ENCODE data around the gene PDCL2. TPM values are rescaled to one million over a fixed set of nuclear protein-coding genes. Genes with fewer than 3 reads are reported as not detected.

Gene PDCL2
- total and polyA plus RNA-seq, 4 donors = not detected

DNA sequence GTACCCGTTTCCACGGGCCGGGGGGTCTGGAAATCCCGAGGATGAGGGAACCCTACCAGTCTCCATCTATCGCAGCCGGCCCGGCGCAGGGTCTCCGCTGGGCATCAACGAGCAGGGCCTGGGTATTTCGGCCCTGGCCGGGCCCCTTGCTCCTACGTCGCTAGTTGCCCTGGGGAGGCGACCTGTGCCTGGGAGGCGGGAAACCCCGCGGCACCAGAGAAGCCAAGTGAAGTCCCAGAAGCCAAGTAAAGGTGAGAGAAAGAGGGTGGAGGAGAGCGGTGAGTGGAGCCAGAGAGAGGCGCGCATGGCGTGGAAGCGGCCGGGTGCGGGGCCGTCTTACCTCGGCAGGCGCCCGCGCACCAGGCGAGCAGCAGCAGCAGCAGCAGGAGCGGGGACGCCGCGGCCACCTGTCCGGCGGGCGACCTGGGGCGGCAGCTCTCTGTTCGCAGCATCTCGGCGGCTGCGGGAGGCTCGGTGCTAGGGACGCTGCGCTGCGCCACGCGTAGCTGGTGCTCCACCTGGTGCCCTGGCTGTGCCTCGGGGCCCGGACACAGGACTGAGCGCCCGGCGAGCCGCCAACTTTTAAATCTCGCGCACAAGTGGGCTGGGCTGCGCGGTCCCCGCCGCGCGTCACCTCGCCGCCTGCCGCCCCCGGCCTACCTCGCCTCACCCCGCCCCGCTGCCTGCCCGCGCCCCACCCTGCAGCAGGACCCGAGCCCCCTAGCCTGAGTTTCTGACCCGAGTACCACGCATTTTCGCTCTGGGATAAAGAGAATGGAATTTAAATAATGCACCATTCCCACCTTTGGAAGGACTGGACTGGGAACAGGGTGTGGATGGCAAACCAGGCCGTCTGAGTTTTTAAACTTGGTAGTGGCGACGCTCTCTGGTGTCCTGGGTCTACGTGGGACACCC, 44.0 kb upstream of the PDCL2 start, which contains the start of gene NMU:
TSS of gene NMU (minus strand) at position 558 of the 915 bp plus-strand sequence. CDS start at position 452, 106 bp downstream.
- ATAC-seq (ENCODE audit: insufficient read depth, low FRiP score) = peak; percentile 86

DNA sequence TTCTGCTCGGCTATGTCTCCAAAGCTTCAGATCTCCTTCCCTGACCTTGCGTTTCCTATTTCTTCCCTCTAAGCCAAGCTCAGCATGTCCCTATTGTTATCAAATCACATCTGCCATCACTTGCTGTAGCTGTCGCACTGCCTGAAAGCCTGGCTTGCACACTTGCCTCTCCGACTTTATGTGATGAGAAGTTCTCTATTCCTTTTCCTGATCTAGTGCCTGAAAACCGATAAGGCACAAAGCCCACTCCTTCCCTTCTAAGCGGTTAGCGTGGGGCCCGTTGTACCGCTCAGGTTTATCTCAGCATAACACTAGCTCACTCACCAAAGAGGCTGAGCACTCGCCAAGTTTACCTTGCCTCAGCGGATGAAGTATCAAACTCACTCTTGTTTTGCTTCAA, 43.2 kb upstream of the PDCL2 start:
- Histone ChIP-seq H3K4me3 (no peak overlapping the region), H3K27me3 (ENCODE audit: control insufficient read depth in 3 of 3, insufficient read depth in 3 of 3, low read length in 2 of 3) (peaks cover 2 to 37% (median 37%) of the 10 kb centered on the region in 3 donors), H3K9ac (ENCODE audit: insufficient read depth in 1 of 2, low read length in 2 of 2) (no peak overlapping the region), H3K9me3 (ENCODE audit: control insufficient read depth in 4 of 4, insufficient read depth in 3 of 4, low read length in 3 of 4) (peaks cover 0 to 1% (median 0%) of the 10 kb centered on the region in 4 donors), H3K27ac (ENCODE audit: low read depth in 1 of 2, low read length in 1 of 2) (no peak overlapping the region), H3K4me1 (ENCODE audit: control insufficient read depth in 5 of 5, insufficient read depth in 5 of 5, low read length in 5 of 5) (peaks cover 0 to 15% (median 4%) of the 10 kb centered on the region in 5 donors), H3K36me3 (ENCODE audit: control insufficient read depth in 4 of 4, insufficient read depth in 4 of 4, low read length in 4 of 4) (no peaks in the 10 kb centered on the region)
- 4 to 5% methylated on average over 11 of the region's 11 CpGs for WGBS, 2 donors
- DNase-seq = no peak
- TF ChIP-seq, protein P1, sequence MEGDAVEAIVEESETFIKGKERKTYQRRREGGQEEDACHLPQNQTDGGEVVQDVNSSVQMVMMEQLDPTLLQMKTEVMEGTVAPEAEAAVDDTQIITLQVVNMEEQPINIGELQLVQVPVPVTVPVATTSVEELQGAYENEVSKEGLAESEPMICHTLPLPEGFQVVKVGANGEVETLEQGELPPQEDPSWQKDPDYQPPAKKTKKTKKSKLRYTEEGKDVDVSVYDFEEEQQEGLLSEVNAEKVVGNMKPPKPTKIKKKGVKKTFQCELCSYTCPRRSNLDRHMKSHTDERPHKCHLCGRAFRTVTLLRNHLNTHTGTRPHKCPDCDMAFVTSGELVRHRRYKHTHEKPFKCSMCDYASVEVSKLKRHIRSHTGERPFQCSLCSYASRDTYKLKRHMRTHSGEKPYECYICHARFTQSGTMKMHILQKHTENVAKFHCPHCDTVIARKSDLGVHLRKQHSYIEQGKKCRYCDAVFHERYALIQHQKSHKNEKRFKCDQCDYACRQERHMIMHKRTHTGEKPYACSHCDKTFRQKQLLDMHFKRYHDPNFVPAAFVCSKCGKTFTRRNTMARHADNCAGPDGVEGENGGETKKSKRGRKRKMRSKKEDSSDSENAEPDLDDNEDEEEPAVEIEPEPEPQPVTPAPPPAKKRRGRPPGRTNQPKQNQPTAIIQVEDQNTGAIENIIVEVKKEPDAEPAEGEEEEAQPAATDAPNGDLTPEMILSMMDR (IDR thresholded peaks at IDR 0.05; ENCODE audit: control extremely low read depth, extremely low read depth) = no peak
- ATAC-seq (ENCODE audit: insufficient read depth, low FRiP score) = no peak

More for the DNA sequence above, 44.0 kb upstream of the PDCL2 start, which contains the start of gene NMU:
- Histone ChIP-seq H3K27ac (ENCODE audit: low read depth in 1 of 2, low read length in 1 of 2) (peak within 1 kb of the TSS in 1 of 2 donors; percentile 14), H3K9me3 (ENCODE audit: control insufficient read depth in 4 of 4, insufficient read depth in 3 of 4, low read length in 3 of 4) (peaks cover 0 to 1% (median 0%) of the 10 kb centered on the region in 4 donors), H3K9ac (ENCODE audit: insufficient read depth in 1 of 2, low read length in 2 of 2) (no peak within 1 kb of the TSS), H3K36me3 (ENCODE audit: control insufficient read depth in 4 of 4, insufficient read depth in 4 of 4, low read length in 4 of 4) (no peaks in the 10 kb centered on the region), H3K4me1 (ENCODE audit: control insufficient read depth in 5 of 5, insufficient read depth in 5 of 5, low read length in 5 of 5) (peaks cover 0 to 15% (median 4%) of the 10 kb centered on the region in 5 donors), H3K4me3 (peak within 1 kb of the TSS; percentile 22), H3K27me3 (ENCODE audit: control insufficient read depth in 3 of 3, insufficient read depth in 3 of 3, low read length in 2 of 3) (peaks cover 2 to 37% (median 37%) of the 10 kb centered on the region in 3 donors)
- TF ChIP-seq, protein P1 (IDR thresholded peaks at IDR 0.05; ENCODE audit: control extremely low read depth, extremely low read depth) = no peak
- WGBS, 2 donors = 1 to 2% methylated on average over 73 to 80 of the region's 80 CpGs
- DNase-seq = peak; percentile 9 to 44 (median 37)

DNA sequence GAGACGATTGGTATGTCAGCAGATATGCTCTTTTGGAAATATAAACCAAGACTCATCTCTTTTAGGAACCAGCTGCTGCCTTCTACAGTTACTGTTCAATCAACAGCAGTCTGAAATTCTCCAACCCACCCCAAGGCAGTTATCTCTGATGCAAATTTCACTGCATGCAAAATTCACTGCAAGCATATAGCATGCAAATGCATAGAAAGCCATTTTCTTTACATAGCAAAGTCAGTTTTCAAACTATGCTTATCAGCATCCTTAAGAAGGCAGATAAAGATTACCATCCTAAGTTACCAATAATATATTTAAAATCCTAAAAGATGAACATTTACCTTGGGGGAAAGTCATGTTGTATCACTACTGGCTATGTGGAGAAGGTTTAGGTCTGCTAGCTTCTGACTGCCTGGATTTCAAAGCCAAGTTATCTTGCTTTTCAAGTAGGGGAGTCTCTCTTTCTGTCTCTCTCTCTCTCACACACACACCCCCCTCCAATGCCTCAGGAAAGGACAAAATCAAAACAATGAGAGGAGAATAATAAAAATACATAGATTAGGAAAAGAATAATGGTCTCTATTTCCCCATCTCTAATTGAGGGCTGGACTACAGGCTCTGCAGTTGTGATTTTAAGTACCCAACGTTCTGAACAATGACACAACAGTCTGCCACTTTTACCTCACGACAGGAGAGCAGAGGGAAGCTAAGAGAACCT, 42.5 kb upstream of the PDCL2 start:
- 32 to 33% methylated on average over 3 of the region's 3 CpGs for WGBS, 2 donors
- ATAC-seq (ENCODE audit: insufficient read depth, low FRiP score) (no peak), DNase-seq (no peak)
- H3K4me1 ChIP-seq (ENCODE audit: control insufficient read depth in 5 of 5, insufficient read depth in 5 of 5, low read length in 5 of 5) = peaks cover 0 to 15% (median 4%) of the 10 kb centered on the region in 5 donors
- no peaks in the 10 kb centered on the region for H3K36me3 ChIP-seq (ENCODE audit: control insufficient read depth in 4 of 4, insufficient read depth in 4 of 4, low read length in 4 of 4)
- H3K4me3 ChIP-seq = no peak overlapping the region
- H3K9ac ChIP-seq (ENCODE audit: insufficient read depth in 1 of 2, low read length in 2 of 2) = no peak overlapping the region
- TF ChIP-seq, protein P1 (IDR thresholded peaks at IDR 0.05; ENCODE audit: control extremely low read depth, extremely low read depth) = no peak
- peaks cover 0 to 1% (median 0%) of the 10 kb centered on the region in 4 donors for H3K9me3 ChIP-seq (ENCODE audit: control insufficient read depth in 4 of 4, insufficient read depth in 3 of 4, low read length in 3 of 4)
- H3K27me3 ChIP-seq (ENCODE audit: control insufficient read depth in 3 of 3, insufficient read depth in 3 of 3, low read length in 2 of 3) = peaks cover 2 to 37% (median 37%) of the 10 kb centered on the region in 3 donors
- H3K27ac ChIP-seq (ENCODE audit: low read depth in 1 of 2, low read length in 1 of 2) = no peak overlapping the region
